ENCODE data around the gene THSD4. TPM values are rescaled to one million over a fixed set of nuclear protein-coding genes. Genes with fewer than 3 reads are reported as not detected.

The THSD4 gene
- total RNA-seq, 3 donors from 2014 or later: 18.3 to 46.2 (median 27.1) TPM

DNA sequence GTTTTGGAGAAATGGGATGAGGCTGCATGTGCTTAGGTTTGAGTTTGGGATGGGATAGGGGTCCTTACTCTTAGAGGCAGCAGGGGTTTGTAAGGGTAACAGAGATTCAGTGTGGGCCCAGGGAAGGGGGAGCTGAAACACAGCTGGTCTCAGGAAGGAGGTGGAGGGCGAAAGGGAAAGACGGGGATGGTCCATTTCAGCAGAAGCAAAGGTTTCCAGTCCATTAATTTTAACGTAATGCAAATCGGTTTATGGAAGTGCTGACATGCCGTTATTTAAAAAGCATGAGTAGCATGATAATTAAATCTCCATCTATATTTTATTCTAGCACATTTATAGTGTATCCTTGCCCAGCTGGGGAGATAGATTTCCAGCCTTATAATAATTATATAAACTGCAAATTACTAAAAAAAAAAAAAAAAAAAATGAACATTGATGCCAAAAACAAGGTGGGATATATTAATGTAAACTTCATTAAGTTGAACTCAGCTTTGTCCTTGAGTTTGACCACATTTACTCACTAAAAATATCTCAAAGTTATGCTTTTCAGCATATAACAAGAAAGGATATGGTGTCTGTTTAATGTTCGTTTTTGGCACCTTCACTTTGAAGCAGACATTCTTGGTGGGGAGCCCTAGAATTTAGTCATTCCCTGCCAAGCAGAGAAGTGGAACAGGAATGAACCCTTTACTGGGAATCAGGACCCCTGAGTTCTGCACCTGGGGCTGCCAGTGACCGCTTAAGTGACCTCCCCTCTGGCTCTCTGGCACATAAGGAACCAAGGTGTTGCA, 234.7 kb downstream of the THSD4 start:
- no peaks in the 10 kb centered on the region for H3K36me3 ChIP-seq (ENCODE audit: low read depth)
- intact Hi-C loops (cut with DNase I, micrococcal nuclease): no loop called here
- no peaks in the 10 kb centered on the region for H3K9me3 ChIP-seq
- ATAC-seq (no peak), DNase-seq (no peak)
- TF ChIP-seq, protein P1, sequence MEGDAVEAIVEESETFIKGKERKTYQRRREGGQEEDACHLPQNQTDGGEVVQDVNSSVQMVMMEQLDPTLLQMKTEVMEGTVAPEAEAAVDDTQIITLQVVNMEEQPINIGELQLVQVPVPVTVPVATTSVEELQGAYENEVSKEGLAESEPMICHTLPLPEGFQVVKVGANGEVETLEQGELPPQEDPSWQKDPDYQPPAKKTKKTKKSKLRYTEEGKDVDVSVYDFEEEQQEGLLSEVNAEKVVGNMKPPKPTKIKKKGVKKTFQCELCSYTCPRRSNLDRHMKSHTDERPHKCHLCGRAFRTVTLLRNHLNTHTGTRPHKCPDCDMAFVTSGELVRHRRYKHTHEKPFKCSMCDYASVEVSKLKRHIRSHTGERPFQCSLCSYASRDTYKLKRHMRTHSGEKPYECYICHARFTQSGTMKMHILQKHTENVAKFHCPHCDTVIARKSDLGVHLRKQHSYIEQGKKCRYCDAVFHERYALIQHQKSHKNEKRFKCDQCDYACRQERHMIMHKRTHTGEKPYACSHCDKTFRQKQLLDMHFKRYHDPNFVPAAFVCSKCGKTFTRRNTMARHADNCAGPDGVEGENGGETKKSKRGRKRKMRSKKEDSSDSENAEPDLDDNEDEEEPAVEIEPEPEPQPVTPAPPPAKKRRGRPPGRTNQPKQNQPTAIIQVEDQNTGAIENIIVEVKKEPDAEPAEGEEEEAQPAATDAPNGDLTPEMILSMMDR (IDR thresholded peaks at IDR 0.05): no peak
- H3K4me3 ChIP-seq: no peak overlapping the region
- peaks cover 1% of the 10 kb centered on the region for H3K4me1 ChIP-seq (ENCODE audit: low read depth)

DNA sequence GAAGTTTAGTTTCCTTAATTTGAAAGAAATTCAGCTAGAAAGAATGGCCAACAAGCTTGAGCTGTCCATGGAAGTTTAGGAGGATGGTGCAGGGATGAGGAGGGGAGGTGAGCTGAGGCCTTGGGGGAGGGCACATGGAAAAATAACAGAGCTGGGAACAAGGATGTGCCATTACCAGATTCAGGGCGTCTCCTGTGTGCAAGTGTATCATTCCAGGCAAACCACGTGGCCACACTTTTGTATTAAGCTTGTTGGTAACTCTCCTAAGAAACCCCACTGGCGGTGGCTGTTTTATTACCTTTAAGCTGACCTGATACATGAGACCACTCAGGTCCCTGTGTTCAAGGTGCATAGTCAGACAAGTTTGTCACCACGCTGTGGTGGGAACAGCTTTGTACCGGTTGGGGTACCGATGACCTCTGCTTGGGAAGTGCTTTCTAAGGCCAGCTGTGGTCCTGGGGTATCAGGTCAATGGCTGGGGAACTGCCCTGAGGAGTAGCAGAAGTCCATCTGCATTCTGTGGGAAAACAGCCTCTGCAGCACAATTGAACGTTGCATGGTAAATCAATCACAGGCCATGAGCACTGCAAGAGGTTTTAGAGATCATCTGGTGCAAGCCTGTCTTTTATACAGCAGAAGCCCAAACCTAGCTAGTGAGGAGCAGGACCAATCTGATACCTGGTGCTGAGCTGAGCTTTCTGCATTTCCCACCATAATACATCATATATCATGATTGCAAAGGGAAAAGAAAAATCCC, 235.5 kb downstream of the THSD4 start:
- intact Hi-C loops (cut with DNase I, micrococcal nuclease): no loop called here
- Histone ChIP-seq H3K4me1 (ENCODE audit: low read depth) (peaks cover 8% of the 10 kb centered on the region), H3K36me3 (ENCODE audit: low read depth) (no peaks in the 10 kb centered on the region), H3K4me3 (no peak overlapping the region), H3K9me3 (no peaks in the 10 kb centered on the region)
- ATAC-seq (no peak), DNase-seq (no peak)
- TF ChIP-seq, protein P1 (IDR thresholded peaks at IDR 0.05): no peak

DNA sequence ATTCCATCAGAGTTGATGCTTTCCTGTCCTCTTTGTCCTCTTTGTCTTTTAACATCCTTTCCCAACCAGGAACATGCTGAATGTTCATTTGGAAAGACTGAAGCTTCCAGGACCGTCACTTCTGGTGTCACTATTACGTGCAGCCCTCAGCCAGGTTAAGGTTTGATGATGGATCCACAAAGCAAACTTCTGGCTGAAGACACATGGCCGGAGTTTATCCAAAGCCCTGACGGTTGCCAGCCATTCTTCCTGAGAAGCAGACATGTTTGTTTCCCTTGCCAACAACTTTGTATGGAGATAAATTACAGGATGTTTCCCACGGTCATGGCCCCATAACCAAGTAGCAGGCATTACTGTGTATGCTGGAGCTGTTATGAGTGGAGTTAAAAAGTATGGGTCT, 236.9 kb downstream of the THSD4 start:
- Histone ChIP-seq H3K36me3 (ENCODE audit: low read depth) (no peaks in the 10 kb centered on the region), H3K9me3 (no peaks in the 10 kb centered on the region), H3K4me3 (no peak overlapping the region), H3K4me1 (ENCODE audit: low read depth) (peaks cover 13% of the 10 kb centered on the region)
- intact Hi-C loops (cut with DNase I, micrococcal nuclease): no loop called here
- TF ChIP-seq, protein P1 (IDR thresholded peaks at IDR 0.05): no peak
- ATAC-seq (no peak), DNase-seq (no peak)

DNA sequence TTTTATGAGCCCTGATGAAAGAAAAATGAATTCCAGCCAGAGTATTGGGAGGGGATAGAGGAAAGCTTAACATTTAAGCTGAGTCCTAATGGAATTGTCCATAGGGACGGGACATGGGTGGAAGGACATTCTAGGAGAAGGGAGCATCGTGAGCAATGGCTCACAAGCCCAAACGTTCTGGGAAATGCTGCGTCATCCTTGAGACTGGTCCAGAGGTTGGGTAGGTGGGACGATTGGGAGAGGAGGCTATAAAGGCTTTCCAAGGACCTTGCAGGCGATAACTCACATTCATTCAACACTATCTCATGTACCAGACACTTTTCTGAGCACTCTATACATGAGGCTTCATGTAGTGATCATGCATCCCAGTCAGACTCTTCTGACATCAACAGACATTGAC, 237.5 kb downstream of the THSD4 start:
- Histone ChIP-seq H3K9me3 (no peaks in the 10 kb centered on the region), H3K4me3 (no peak overlapping the region), H3K4me1 (ENCODE audit: low read depth) (peaks cover 18% of the 10 kb centered on the region), H3K36me3 (ENCODE audit: low read depth) (no peaks in the 10 kb centered on the region)
- ATAC-seq: no peak
- no peak for DNase-seq
- TF ChIP-seq, protein P1 (IDR thresholded peaks at IDR 0.05): no peak
- intact Hi-C loops (cut with DNase I, micrococcal nuclease): no loop called here

DNA sequence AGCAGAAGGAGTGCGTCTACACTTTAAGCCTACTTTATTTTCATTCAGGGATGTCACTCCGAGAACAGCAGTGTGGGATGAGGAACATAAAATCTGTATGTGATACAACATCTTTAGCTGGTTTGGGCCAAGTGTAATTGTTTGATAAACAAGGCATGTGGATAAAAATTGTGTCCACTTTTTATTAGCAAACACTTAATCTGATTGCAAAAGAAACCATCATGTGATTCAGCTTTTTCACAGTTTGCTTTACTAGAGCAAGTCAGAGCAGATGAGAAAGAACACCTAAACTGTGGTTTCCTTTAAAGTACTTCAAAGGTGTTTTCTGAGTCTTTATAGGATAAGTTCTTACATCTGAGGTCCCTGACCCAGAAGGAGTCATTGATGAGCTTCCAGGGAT, 237.9 kb downstream of the THSD4 start:
- no peaks in the 10 kb centered on the region for H3K36me3 ChIP-seq (ENCODE audit: low read depth)
- ATAC-seq: no peak
- DNase-seq: no peak
- peaks cover 22% of the 10 kb centered on the region for H3K4me1 ChIP-seq (ENCODE audit: low read depth)
- intact Hi-C loops (cut with DNase I, micrococcal nuclease): no loop called here
- TF ChIP-seq, protein P1 (IDR thresholded peaks at IDR 0.05): no peak
- no peak overlapping the region for H3K4me3 ChIP-seq
- H3K9me3 ChIP-seq: no peaks in the 10 kb centered on the region

All from mucosa of descending colon (tissue), 3 donors.